ENCODE data around the gene ZNHIT2.

GRCh38 chr11:65156256-65156655 lies 38.8 kb upstream of the ZNHIT2 start:
- TF ChIP-seq CREB1 (IDR thresholded peaks at IDR 0.05; ENCODE audit: low read depth) (no peak), EP300 (IDR thresholded peaks at IDR 0.05; ENCODE audit: borderline replicate concordance) (no peak), TCF12 (IDR thresholded peaks at IDR 0.05; ENCODE audit: low read depth) (no peak), EGR1 (IDR thresholded peaks at IDR 0.05) (no peak), YY1 (IDR thresholded peaks at IDR 0.05; ENCODE audit: low read depth) (no peak)
